Uterus (tissue), 4 donors: ENCODE data around the gene UNC79. TPM values are rescaled to one million over a fixed set of nuclear protein-coding genes. Genes with fewer than 3 reads are reported as not detected.

Experiments used
- DNase-seq, 2 donors: peaks; one replicate each; pipeline ENCODE4 v3.0.0-alpha.2; 2019 to 2020
- H3K27ac ChIP-seq, 2 donors: fragments of 200-600 bp; sonication (generic); 1 replicate in 1 of 2; 2 replicates in 1 of 2; pipeline ENCODE4 v1.5.1; 2016 to 2018
- H3K27me3 ChIP-seq, 2 donors: fragments of 200-600 bp; sonication (generic); one replicate each; pipeline ENCODE4 v1.5.1; 2018 to 2019; ENCODE audit warnings: control low read depth in 1 of 2
- H3K36me3 ChIP-seq, 2 donors: fragments of 200-600 bp; sonication (generic); one replicate each; pipeline ENCODE4 v1.5.1; 2019; ENCODE audit warnings: control low read depth in 1 of 2
- H3K4me1 ChIP-seq, 2 donors: fragments of 200-600 bp; sonication (generic); one replicate each; pipeline ENCODE4 v1.5.1; 2018 to 2019; ENCODE audit warnings: control low read depth in 1 of 2
- H3K4me3 ChIP-seq, 2 donors: fragments of 200-600 bp; sonication (generic); 1 replicate in 1 of 2; 2 replicates in 1 of 2; pipeline ENCODE4 v1.5.1; 2018 to 2019; ENCODE audit warnings: mild to moderate bottlenecking in 1 of 2
- H3K9me3 ChIP-seq, 2 donors: fragments of 200-600 bp; sonication (generic); one replicate each; pipeline ENCODE4 v1.5.1; 2019; ENCODE audit warnings: control low read depth in 1 of 2
- CTCF ChIP-seq, 4 experiments: fragments of 200-600 bp in 2 of 4; fragments of 450-650 bp in 2 of 4; sonication (generic) in 2 of 4; IDR thresholded peaks; one replicate each; pipeline ENCODE4 v1.5.1; 2016 to 2019; ENCODE audit warnings: antibody characterized with exemption in 4 of 4, mild to moderate bottlenecking in 2 of 4, moderate library complexity in 1 of 4
- POLR2A ChIP-seq, 2 donors: fragments of 450-650 bp; IDR thresholded peaks; one replicate each; pipeline ENCODE4 v1.6.1; 2016; ENCODE audit warnings: antibody characterized with exemption in 2 of 2, mild to moderate bottlenecking in 1 of 2, moderate library complexity in 1 of 2
- intact Hi-C: fragments of 100-400 bp; cut with DNase I; formaldehyde crosslinking; loops from one replicate; pipeline ENCODE4 v1.15.1; 2023; ENCODE audit warnings: low total_unique reads
- total RNA-seq, 4 donors: library from RNA; depleted of rRNA in 3 of 4; stranded (reverse); fragments of >200 nt in 3 of 4; gene quantifications; one replicate each; pipeline versions ENCODE4 v1.1.0 to v1.2.4, GENCODE V29; 2014 to 2023
- donor health status: DM: yes; HTN: yes; CAD: no.

The UNC79 gene
- total RNA-seq, 4 donors from 2014 or later: 0.24 to 0.35 TPM; not detected in 2

- H3K27me3 ChIP-seq: no peaks in the 10 kb centered on the region
- H3K9me3 ChIP-seq: no peaks in the 10 kb centered on the region
- intact Hi-C loops: no loop called here
- no peaks in the 10 kb centered on the region for H3K4me1 ChIP-seq
- H3K27ac ChIP-seq: no peak overlapping the region
- H3K4me3 ChIP-seq: no peak overlapping the region
- H3K36me3 ChIP-seq: no peaks in the 10 kb centered on the region
- no peak for DNase-seq
- TF ChIP-seq CTCF (IDR thresholded peaks at IDR 0.05): no peak
- no peak for TF ChIP-seq POLR2A (IDR thresholded peaks at IDR 0.05)
These were observed 23.5 kb downstream of the UNC79 start for GRCh38 chr14:93454224-93454623.

- Histone ChIP-seq H3K36me3 (no peaks in the 10 kb centered on the region), H3K9me3 (no peaks in the 10 kb centered on the region), H3K27me3 (no peaks in the 10 kb centered on the region), H3K4me3 (no peak overlapping the region), H3K27ac (no peak overlapping the region), H3K4me1 (no peaks in the 10 kb centered on the region)
- DNase-seq: no peak
- intact Hi-C loops: no loop called here
- TF ChIP-seq CTCF (IDR thresholded peaks at IDR 0.05) (no peak), POLR2A (IDR thresholded peaks at IDR 0.05) (no peak)
These were observed 25.6 kb downstream of the UNC79 start for GRCh38 chr14:93456356-93456755.

GRCh38 chr14:93458234-93458633 is 27.5 kb downstream of the UNC79 start:
- Histone ChIP-seq H3K27ac (no peak overlapping the region), H3K4me3 (no peak overlapping the region), H3K36me3 (no peaks in the 10 kb centered on the region), H3K9me3 (no peaks in the 10 kb centered on the region), H3K27me3 (no peaks in the 10 kb centered on the region), H3K4me1 (no peaks in the 10 kb centered on the region)
- no peak for DNase-seq
- TF ChIP-seq POLR2A (IDR thresholded peaks at IDR 0.05) (no peak), CTCF (IDR thresholded peaks at IDR 0.05) (no peak)
- intact Hi-C loops: no loop called here

GRCh38 chr14:93462479-93462878 is 31.7 kb downstream of the UNC79 start:
- Histone ChIP-seq H3K27me3 (no peaks in the 10 kb centered on the region), H3K27ac (no peak overlapping the region), H3K36me3 (no peaks in the 10 kb centered on the region), H3K4me3 (no peak overlapping the region), H3K4me1 (no peaks in the 10 kb centered on the region), H3K9me3 (no peaks in the 10 kb centered on the region)
- intact Hi-C loops: no loop called here
- no peak for TF ChIP-seq CTCF (IDR thresholded peaks at IDR 0.05)
- TF ChIP-seq POLR2A (IDR thresholded peaks at IDR 0.05): no peak
- no peak for DNase-seq

- DNase-seq: no peak
- Histone ChIP-seq H3K27ac (no peak overlapping the region), H3K27me3 (no peaks in the 10 kb centered on the region), H3K9me3 (no peaks in the 10 kb centered on the region), H3K4me1 (no peaks in the 10 kb centered on the region), H3K4me3 (no peak overlapping the region), H3K36me3 (no peaks in the 10 kb centered on the region)
- no peak for TF ChIP-seq CTCF (IDR thresholded peaks at IDR 0.05)
- no peak for TF ChIP-seq POLR2A (IDR thresholded peaks at IDR 0.05)
- intact Hi-C loops: no loop called here
These were observed 33.5 kb downstream of the UNC79 start for GRCh38 chr14:93464271-93464670.
